GM21825 (cell line): ENCODE measurements around the gene DDX27.
"Not testable (repeated sequence)": the region's sequence is repeated elsewhere in the genome, so short reads cannot be mapped to it uniquely, and the experiment has no call there.

ENCODE experiments used
- ATAC-seq: cut with Tn5 transposase; IDR thresholded peaks from one replicate; pipeline ENCODE4 v1.9.1; 2021; ENCODE audit warnings: mild to moderate bottlenecking, moderate library complexity; ENCODE audit not compliant: unreplicated experiment

DDX27 gene

GRCh38 chr20:49219091-49219923 lies at the start of gene DDX27:
Gene DDX27 (plus strand): TSS chr20:49219416. CDS start chr20:49219449, 33 bp downstream.
- ATAC-seq: peak; percentile 72

- no peak for ATAC-seq
Measured at GRCh38 chr20:49169547-49169946, 49.7 kb upstream of the DDX27 start.

- ATAC-seq: no peak
Measured at GRCh38 chr20:49170714-49171113, 48.5 kb upstream of the DDX27 start.

GRCh38 chr20:49171909-49172308 lies 47.3 kb upstream of the DDX27 start:
- no peak for ATAC-seq

- ATAC-seq: no peak
Measured at GRCh38 chr20:49172413-49172812, 46.8 kb upstream of the DDX27 start.

- no peak for ATAC-seq
Measured at GRCh38 chr20:49174183-49174582, 45.0 kb upstream of the DDX27 start.

GRCh38 chr20:49179368-49180277 lies 39.6 kb upstream of the DDX27 start:
- no peak for ATAC-seq

- ATAC-seq: no peak
Measured at GRCh38 chr20:49181265-49181877, 37.8 kb upstream of the DDX27 start.

GRCh38 chr20:49183444-49183843 lies 35.8 kb upstream of the DDX27 start:
- ATAC-seq: no peak

- not testable (repeated sequence) for ATAC-seq
Measured at GRCh38 chr20:49184084-49184501, 35.1 kb upstream of the DDX27 start.

GRCh38 chr20:49184691-49185070 lies 34.5 kb upstream of the DDX27 start:
- no peak for ATAC-seq

GRCh38 chr20:49185071-49185761 lies 34.0 kb upstream of the DDX27 start:
- no peak for ATAC-seq

- no peak for ATAC-seq
Measured at GRCh38 chr20:49186535-49187329, 32.5 kb upstream of the DDX27 start.

GRCh38 chr20:49187330-49187850 lies 31.8 kb upstream of the DDX27 start:
- ATAC-seq: no peak

GRCh38 chr20:49187851-49188641 lies 31.2 kb upstream of the DDX27 start, which contains the start of gene STAU1:
Gene STAU1 (minus strand): TSS chr20:49188334. CDS start chr20:49166201, 22,133 bp downstream.
- peak; percentile 86 for ATAC-seq

- ATAC-seq: not testable (repeated sequence)
Measured at GRCh38 chr20:49192944-49193518, 26.2 kb upstream of the DDX27 start.

- ATAC-seq: no peak
Measured at GRCh38 chr20:49199729-49200293, 19.4 kb upstream of the DDX27 start.

- ATAC-seq: no peak
Measured at GRCh38 chr20:49203011-49203410, 16.2 kb upstream of the DDX27 start.
